ENCODE data around the gene CLEC4G.
"Not testable (repeated sequence)": the region's sequence is repeated elsewhere in the genome, so short reads cannot be mapped to it uniquely, and the experiment has no call there.

The CLEC4G gene

DNA sequence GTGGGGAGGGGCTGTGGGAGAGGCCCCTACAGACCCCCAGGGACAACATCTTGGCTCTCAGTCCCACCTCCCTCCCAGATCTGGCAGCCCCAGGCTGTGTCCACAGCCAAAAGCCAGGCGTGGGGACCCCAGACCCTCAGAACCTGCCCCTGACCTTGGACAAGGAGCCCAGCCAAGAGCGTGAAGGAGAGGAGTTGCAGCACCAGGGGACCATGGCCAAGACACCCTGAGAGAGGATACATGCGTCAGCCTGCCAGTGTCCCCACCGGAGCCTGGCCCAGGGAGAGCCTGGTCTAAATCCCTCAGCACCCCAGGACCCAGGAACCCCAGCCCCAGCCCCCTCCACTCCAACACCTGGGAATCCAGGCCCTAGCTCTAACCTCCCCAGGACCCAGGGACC lies 14.4 kb upstream of the CLEC4G start:
- DNase-seq = not testable (repeated sequence)

DNA sequence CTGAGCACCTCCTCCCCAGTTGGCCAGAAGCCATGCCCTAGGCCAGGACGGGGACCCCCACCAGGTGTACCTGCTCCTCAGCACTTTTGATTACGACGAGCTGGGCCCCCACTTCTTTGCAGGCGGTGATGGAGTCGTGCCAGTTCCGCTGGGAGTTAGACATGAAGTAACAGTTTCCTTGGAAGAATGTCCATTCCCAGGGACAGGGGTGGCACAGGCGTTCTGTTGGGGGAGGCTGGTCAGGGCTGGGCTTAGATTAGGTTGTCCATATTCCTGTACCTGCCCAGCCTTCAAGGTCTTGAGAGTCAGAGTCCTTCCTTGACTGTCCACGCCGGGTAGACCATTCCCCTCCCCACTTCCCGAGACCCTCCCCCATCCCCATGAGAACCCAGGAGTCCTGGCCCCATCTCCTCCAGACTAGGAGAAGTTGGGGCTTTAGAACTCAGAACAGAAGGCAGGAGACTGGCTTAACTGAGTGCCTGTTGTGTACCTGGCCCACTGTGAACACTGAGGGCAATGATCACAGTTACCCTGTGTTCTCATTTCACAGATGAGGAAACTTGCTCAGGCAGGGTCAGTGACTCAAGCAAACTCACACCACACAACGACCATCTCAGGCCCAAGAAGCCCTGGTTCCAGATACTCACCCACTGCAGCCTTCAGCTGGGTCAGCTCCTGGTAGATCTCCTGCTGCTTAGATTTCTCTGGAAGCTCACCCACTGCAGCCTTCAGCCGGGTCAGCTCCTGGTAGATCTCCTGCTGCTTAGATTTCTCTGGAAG lies 13.2 kb upstream of the CLEC4G start:
- DNase-seq = no peak

DNA sequence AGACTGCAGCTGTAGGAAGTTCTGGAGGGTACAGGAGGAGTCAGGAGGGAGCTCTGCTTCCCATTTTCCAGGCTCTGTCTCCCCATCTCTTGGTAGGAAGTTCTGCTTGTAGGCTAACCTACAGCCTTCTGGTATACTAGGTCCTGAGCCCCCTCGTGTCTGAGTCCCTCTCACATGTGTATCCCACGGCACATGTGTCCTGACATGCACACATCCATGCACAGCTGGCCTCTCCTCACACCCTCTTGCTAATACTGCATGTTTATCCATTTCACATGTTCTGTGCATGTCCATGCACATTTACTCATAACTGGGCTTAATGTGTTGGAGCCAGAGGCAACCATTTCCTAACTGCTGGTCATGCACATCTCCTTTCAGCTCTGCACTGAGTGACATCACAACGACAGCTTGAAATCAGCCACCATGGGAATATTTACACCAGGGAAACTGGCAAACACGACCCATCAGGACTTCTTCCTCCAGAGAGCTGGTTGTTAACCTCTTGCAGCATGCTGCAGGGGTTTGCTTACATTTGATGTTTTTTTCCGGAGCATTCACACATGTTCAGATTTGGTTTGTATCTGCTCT lies 12.4 kb upstream of the CLEC4G start:
- no peak for DNase-seq

DNA sequence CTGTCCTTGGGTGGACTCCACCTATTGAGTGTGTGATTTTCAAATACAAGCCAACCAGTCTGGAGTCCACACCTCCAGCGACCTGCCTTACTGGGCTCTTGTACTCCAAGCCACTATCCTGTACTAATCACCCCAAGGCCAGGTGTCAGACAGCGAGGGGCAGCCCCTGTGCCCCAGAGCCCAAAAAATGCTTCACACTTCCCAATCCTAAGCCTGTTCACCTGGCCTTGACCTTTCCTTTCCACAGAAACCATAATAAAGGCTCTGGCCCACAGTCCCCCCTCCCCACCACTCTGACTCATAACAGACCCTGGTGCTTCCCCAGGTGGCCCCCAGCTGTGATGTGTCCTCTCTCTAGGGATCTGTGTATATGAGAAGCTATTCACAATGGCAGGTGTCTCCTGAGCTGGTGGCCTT lies 11.5 kb upstream of the CLEC4G start:
- no peak for DNase-seq

DNA sequence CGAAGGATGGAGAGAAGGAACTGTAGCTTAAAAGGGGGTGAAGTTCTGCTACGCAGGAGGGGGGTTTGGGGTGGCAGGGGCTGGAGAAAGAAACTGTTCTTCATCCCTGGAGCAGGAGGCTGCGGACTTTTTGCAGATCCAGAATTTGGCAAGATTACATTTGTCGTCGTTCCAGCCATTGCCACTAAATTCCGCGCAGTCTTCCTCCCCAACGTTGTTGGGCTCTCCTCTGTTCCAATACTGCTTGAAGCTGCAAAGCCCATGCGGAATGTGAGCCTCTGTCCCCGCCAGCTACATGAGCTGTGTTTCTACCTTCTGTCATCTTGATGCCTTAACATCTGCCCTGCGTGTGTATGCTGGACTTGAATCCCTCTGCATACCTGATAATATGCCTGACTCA lies 11.1 kb upstream of the CLEC4G start:
- DNase-seq = no peak

DNA sequence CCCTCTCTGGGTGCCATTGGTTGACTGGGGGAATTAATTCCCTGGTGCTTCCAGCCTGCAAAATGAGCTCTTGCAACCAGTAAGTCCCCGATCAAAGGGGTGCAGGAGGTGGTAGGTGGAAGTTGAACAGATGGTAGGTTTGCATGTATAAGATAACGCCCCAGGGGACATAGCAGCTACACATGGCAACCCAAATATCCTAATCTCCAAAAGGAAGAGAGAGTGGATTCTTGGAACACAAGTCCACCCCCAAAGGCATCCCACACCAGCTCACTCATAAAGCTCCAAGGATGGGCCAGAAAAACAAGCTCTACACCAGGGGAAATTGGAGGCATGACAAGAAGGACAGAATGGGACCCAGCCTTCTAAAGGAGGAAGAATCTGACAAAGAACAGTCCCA lies 10.7 kb upstream of the CLEC4G start:
- DNase-seq = no peak

DNA sequence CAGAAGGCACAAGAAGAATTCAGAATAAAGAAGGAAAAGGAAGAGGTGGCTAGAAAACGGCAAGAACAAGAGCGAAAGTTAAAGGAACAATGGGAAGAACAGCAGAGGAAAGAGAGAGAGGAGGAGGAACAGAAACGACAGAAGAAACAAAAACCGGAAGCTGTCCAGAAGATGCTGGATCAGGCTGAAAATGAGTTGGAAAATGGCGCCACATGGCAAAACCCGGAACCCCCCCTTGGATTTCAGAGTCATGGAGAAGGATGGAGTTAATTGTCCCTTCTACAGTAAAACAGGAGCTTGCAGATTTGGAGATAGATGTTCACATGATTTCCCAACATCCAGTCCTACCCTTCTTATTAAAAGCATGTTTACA lies 8.8 kb upstream of the CLEC4G start:
- no peak for DNase-seq

DNA sequence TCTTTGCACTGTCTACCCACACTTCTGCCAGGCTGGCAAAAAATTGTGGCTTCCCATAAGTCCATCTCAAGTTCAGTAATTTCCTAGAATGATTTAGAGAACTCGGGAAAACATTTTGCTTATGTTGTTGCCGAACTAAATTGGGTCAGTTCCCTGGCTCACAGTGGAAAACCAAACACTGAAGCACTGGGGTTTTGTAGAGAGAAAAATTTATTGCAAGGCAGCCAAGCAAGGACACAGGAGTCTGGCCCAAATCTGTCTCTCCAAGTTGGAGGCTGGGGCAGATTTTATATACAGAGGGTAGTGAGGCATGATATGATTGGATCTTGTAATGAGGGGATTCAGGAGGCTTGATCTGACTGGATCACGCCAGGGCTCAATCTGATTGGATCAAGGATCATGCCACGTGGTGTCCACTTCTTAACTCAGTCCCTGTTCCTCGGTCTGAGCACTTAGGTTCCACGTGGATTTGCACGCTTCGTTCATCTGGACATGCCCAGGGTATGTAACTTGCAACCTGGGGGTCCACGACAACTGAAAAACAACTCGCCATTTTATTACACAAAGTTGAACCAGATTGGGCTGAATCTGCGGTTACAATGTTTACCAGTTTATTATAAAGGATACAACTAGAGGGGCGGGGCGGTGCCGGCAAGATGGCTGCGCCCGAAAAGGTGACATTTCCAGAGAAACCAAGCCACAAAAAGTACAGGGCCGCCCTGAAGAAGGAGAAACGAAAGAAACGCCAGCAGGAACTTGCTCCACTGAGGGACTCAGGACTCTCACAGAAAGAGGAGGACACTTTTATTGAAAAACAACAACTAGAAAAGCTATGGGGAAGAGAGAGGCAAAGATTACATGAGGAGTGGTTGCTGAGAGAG lies 8.1 kb upstream of the CLEC4G start:
- DNase-seq = no peak

DNA sequence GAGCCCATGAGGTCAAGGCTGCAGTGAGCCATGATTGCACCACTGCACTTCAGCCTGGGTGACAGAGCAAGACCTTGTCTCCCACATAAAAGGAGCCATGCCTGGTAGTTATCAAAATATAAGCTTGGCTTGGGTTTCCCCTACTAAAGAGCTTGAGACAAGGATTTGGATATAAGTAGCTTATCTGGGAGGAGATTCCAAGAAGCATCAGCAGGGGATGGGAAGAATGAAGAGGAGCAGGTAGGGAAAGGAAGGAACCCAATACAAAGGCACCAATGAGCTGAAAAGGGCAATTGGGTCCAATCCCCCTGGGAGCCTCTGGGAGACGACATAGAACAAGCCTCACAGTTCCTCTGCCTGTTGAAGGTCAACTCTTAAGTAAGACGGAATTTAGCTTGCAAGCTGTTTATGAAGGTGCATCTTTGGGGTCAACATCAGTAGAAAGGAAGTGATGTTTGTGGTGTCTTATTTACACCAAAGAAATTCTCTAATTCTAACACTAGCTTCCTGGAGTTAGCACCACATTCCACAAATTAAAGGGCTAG lies 7.4 kb upstream of the CLEC4G start:
- no peak for DNase-seq

DNA sequence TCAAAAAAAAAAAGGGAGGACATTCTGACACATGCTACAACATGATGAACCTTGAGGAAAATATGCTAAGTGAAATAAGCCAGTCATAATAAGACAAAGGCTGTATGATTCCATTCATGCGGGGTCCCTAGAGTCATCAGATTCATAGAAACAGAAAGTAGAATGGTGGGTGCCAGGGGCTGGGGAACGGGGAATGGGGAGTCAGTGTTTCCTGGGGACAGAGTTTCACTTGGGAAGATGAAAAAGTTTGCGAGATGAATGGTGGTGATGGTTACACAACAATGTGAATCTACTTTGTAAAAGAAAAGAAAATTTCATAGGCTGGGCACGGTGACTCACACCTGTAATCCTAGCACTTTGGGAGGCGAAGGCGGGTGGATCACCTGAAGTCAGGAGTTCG lies 6.1 kb upstream of the CLEC4G start:
- DNase-seq = no peak

DNA sequence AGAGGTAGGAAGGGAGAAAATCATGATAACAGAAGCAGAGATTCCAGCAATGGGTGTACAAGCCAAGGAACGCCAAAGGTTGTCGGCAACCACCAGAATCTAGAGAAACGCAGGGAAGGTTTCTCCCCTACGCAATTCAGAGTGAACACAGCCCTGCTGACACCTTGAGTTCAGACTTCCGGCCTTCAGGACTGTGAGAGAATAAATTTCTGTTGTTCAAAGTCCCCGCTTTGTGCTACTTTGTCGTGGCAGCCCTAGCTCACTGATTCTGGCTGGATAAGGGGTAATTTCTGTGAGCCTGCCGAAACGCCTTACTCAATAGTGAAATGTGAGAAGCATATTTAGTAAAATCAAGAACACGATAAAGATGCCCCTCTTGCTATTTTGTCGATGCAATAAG lies 5.3 kb upstream of the CLEC4G start:
- no peak for DNase-seq

DNA sequence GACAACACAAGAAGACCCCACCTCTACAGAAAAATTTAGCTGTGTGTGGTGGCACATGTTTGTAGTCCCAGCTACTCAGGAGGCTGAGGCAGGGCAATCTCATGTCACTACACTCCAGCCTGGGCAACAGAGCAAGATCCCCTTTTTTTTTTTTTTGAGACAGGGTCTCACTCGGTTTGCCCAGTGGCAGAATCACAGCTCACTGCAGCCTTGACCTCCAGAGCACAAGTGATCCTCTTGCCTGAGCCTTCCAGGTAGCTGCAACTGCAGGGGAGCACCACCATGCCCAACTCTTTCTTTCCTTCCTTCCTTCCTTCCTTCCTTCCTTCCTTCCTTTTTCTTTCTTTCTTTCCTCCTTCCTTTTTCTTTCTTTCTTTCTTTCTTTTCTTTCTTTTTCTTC lies 4.2 kb upstream of the CLEC4G start:
- no peak for DNase-seq

DNA sequence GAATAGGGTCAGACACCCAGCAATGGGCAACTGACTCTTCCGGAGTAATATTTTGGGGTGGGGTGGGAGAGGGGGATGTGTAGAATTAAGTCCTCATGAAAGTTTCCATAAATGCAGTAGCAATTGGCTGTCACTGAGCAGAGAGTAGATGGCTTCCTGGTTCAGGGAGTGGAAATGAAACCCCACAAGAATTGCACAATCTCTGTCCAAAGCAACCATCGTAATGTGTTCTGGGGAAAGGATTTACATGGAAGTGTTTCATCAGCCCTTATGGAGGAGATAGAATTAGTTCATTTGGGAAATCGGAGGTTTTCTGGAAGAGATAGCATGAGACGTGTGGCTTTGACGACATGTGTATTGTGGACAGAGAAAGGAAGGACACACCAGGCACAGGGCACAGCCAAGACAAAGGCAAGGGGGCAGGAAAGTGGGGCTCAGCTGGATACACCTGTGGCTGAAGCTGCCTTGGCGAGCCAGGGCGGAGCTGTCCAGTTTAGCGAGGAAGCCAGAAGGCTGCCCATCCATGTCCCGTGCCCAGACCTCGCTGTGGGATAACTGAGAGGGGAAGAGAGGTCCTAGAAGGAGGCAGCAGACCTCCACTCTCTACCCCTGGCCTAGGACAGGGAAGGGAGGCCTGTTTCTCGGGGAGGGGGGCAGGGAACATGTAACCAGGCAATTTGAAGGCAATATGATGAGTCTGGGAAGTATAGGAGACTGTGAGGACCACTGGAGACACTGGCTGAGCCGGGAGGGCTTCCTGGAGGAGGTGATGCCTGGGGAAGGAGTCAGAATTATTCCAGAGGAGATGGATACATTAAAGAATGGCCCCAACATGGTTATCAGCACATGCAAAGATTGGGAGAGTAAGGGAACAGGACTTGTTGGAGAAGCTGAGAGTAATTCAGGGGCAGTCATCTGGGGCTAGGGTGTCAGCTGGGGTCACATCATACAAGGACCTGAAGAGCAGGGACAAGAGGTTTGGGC lies 2.6 kb upstream of the CLEC4G start:
- no peak for DNase-seq

DNA sequence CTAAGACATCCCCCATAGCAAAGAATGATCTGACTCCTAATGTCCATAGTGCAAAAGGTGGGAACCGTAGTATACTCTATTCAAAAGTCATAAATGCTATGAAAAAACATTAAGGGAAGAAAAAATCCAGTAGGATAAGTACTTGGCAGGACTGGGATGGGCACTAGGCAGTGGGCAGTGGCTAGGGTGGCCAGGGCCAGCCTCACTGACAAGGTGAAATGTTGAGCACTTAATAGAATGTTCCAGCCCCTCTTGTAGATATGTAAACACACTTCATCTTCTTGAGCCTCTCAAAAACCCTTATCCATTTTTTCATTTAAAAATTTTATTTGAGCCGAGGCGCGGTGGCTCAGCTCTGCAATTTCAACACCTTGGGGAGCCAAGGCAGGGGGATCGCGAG lies 1.5 kb upstream of the CLEC4G start:
- DNase-seq = no peak

DNA sequence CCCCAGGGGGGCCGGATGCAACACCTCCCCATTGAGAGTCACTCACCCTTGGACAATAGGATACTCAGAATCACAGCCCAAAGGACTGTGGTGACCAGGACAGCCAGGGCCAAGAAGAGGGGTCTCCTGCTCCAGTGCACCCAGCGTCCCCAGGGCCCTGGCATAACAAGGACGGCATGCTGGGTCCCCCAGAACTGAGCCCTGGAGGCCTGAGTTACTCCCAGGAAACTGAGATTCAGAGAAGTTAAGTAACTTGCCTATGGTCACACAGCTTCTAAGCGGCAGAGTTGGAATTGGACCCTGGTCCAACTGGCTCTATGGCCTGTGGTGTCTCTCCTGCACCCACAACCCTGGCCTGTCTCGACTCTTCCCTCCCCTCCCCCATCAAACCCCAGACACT lies 295 bp downstream of the CLEC4G start:
- no peak for DNase-seq

DNA sequence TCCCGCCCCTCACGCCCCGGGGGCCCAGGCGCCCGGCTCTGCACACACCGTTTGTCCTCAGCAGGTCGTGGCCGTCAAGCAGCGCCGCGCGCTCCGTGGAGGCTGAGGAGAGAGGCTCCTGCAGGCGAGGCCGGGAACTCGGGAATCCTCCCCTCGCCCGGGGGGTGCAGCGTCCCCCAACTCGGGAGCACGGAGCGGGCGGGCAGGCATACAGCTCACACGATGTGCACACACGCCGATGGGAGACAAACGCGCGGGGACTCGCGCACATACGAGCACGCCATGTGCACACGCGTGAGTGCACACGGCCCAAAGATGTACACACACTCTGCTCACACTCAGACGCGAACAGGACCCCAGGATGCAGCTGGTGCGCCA lies 703 bp downstream of the CLEC4G start:
- DNase-seq = no peak

DNA sequence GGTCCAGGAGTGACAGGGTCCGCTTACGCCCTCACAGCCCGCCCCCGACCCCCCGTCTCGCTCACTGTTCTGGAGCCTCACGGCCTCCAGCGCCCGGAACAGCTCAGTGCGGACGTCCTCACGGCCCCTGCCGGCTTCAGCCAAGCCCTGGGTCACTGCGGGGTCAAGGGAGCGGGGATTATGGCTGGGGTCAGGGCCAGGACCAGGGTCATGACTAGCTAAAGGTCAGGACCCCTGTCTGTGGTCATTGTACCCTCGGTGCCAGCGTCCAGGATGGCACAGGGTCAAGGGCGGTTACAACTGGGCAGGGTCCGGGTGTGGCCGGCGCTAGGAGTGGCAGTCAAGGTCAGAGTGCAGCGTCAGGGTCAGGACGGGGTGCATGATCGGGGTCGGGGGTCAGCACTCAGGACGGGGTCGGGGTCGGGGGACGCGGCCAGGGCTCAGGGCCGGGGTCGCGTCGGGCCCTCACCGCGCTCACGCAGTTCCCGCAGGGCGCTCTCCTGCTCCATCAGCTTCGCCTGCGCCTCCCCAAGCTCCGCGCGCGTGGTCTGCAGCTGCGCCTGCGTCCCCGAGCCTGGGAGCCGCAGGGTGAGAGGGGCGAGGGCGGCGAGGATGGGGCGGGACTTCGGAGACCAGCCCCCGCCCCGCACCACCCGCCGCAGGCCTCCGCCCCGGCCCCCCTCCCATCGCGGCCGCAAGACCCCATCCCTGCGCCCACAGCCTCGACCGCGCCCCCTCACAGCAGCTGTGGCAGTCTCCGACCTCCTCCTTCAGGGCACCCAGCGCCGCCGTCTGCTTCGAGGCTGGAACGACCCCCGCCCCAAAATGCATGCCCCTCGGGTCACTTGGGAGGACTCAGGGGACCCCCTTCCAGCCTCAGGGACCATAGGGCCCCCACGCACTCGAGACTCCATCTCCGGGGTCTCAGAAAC lies 1.4 kb downstream of the CLEC4G start:
- no peak for DNase-seq

DNA sequence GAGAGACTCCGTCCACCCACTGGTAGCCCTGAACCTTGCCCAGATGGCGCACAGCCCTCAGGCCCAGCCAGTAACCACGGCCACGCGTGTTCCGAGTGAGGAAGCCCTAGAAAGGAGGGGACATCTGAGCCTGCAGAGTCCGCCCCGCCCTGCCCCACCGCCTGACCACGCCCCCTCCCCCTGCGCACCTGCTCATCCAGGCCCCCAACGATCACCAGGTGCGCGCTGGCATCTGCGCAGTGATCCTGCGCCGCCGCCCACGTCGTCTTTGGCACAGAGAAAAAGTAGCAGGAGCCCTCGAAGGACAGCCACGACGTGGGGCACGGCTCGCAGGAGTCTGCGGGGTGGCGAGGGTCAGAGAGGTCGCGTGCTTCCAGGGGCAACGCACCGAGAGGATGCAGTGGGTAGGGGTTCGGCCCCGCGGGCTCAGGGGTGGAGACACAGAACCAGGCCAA lies 2.1 kb downstream of the CLEC4G start:
- DNase-seq = no peak

DNA sequence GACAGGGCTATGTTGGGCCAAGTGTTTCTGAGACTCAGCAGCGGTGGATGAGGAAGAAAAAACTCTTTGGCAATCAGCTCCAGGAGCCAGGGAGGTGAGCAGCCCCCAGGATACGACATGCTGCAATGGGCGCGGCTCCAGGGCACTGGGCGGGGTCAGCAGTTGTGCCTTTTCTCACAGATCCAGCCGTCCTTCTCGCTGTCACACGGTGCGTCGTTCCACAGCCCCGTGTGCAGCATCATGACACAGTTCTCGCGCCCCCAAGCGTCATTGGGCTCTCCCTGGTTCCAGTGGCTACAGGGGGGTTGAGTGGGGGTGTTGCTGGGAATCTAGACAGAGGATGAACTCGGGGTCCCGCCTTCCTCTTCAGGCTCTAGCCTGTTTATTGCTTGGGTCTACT lies 2.7 kb downstream of the CLEC4G start:
- DNase-seq = no peak

DNA sequence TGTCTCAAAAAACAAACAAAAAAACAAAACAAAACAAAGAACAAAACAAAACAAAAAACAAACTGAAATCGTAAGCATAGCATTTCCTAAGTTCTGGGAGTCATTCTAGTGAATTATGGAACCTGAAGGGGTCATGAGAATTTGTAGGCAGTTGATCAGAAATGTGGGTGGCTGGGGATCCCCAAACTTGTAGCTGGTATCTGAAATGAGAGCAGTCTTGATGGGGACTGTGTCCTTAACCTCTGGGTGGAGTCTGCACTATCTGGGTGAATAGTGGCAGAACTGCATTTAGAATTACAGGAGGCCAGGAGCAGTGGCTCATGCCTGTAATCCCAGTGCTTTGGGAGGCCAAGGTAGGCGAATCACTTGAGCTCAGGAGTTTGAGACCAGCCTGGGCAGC lies 6.1 kb downstream of the CLEC4G start:
- no peak for DNase-seq

DNA sequence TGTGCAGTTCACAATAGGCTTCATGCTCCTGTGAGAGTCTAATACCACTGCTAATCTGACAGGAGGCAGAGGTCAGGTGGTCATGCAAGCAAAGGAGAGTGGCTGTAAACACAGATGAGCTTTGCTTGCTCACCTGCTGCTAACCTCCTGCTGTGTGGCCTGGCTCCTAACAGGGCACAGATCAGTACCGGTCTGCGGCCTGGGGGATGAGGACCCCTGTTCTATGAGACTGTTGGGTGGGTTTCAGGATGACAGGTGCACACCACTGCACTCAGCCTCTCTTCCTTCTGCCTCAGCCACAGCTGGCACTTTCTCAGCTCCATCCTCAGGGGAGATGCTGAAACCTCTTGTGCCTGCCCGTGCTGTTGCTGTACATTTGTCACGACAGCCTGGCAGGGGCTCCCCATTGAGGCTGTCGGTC lies 9.7 kb downstream of the CLEC4G start:
- no peak for DNase-seq

All from fibroblast of skin of back (primary cell).